Uterus (tissue), 4 donors: Measurements from ENCODE around the gene ARPC2. TPM values are rescaled to one million over a fixed set of nuclear protein-coding genes. Genes with fewer than 3 reads are reported as not detected.
"Not testable (repeated sequence)": the region's sequence is repeated elsewhere in the genome, so short reads cannot be mapped to it uniquely, and the experiment has no call there.

Source experiments
- DNase-seq, 2 donors: peaks; one replicate each; pipeline ENCODE4 v3.0.0-alpha.2; 2019 to 2020
- H3K27ac ChIP-seq, 2 donors: fragments of 200-600 bp; sonication (generic); 1 replicate in 1 of 2; 2 replicates in 1 of 2; pipeline ENCODE4 v1.5.1; 2016 to 2018
- H3K27me3 ChIP-seq, 2 donors: fragments of 200-600 bp; sonication (generic); one replicate each; pipeline ENCODE4 v1.5.1; 2018 to 2019; ENCODE audit warnings: control low read depth in 1 of 2
- H3K36me3 ChIP-seq, 2 donors: fragments of 200-600 bp; sonication (generic); one replicate each; pipeline ENCODE4 v1.5.1; 2019; ENCODE audit warnings: control low read depth in 1 of 2
- H3K4me1 ChIP-seq, 2 donors: fragments of 200-600 bp; sonication (generic); one replicate each; pipeline ENCODE4 v1.5.1; 2018 to 2019; ENCODE audit warnings: control low read depth in 1 of 2
- H3K4me3 ChIP-seq, 2 donors: fragments of 200-600 bp; sonication (generic); 1 replicate in 1 of 2; 2 replicates in 1 of 2; pipeline ENCODE4 v1.5.1; 2018 to 2019; ENCODE audit warnings: mild to moderate bottlenecking in 1 of 2
- H3K9me3 ChIP-seq, 2 donors: fragments of 200-600 bp; sonication (generic); one replicate each; pipeline ENCODE4 v1.5.1; 2019; ENCODE audit warnings: control low read depth in 1 of 2
- CTCF ChIP-seq, 4 experiments: fragments of 200-600 bp in 2 of 4; fragments of 450-650 bp in 2 of 4; sonication (generic) in 2 of 4; IDR thresholded peaks; one replicate each; pipeline ENCODE4 v1.5.1; 2016 to 2019; ENCODE audit warnings: antibody characterized with exemption in 4 of 4, mild to moderate bottlenecking in 2 of 4, moderate library complexity in 1 of 4
- POLR2A ChIP-seq, 2 donors: fragments of 450-650 bp; IDR thresholded peaks; one replicate each; pipeline ENCODE4 v1.6.1; 2016; ENCODE audit warnings: antibody characterized with exemption in 2 of 2, mild to moderate bottlenecking in 1 of 2, moderate library complexity in 1 of 2
- intact Hi-C: fragments of 100-400 bp; cut with DNase I; formaldehyde crosslinking; loops from one replicate; pipeline ENCODE4 v1.15.1; 2023; ENCODE audit warnings: low total_unique reads
- total RNA-seq, 4 donors: library from RNA; depleted of rRNA in 3 of 4; stranded (reverse); fragments of >200 nt in 3 of 4; gene quantifications; one replicate each; pipeline versions ENCODE4 v1.1.0 to v1.2.4, GENCODE V29; 2014 to 2023
- donor health status: DM: yes; HTN: yes; CAD: no.

The ARPC2 gene
- total RNA-seq, 4 donors from 2014 or later: 87.9 to 162 (median 159) TPM

- TF ChIP-seq POLR2A (IDR thresholded peaks at IDR 0.05) (no peak), CTCF (IDR thresholded peaks at IDR 0.05) (no peak)
- H3K27me3 ChIP-seq: no peaks in the 10 kb centered on the region
- H3K4me3 ChIP-seq: no peak overlapping the region
- no peak for DNase-seq
- H3K9me3 ChIP-seq: no peaks in the 10 kb centered on the region
- intact Hi-C loops: no loop called here
- H3K36me3 ChIP-seq: no peaks in the 10 kb centered on the region
- peak overlapping the region; percentile 76 to 86 for H3K27ac ChIP-seq
- H3K4me1 ChIP-seq: peaks cover 11 to 22% of the 10 kb centered on the region in 2 donors
These were observed 55.0 kb downstream of the ARPC2 start for GRCh38 chr2:218271865-218272530.

GRCh38 chr2:218272531-218273212 is 55.7 kb downstream of the ARPC2 start:
- Histone ChIP-seq H3K4me1 (peaks cover 11 to 22% of the 10 kb centered on the region in 2 donors), H3K4me3 (no peak overlapping the region), H3K27me3 (no peaks in the 10 kb centered on the region), H3K36me3 (no peaks in the 10 kb centered on the region), H3K9me3 (no peaks in the 10 kb centered on the region), H3K27ac (peak overlapping the region; percentile 76 to 86)
- intact Hi-C loops: no loop called here
- peak; percentile 89 to 95 for DNase-seq
- TF ChIP-seq POLR2A (IDR thresholded peaks at IDR 0.05) (peak in 1 of 2 donors; percentile 19), CTCF (IDR thresholded peaks at IDR 0.05) (peak; percentile 87 to 94 (median 92))

GRCh38 chr2:218273214-218273907 is 56.4 kb downstream of the ARPC2 start:
- H3K27me3 ChIP-seq, DNase-seq, H3K4me3 ChIP-seq, H3K36me3 ChIP-seq, H3K9me3 ChIP-seq, intact Hi-C loops: not testable (repeated sequence)
- H3K4me1 ChIP-seq: peaks cover 11 to 22% of the 10 kb centered on the region in 2 donors
- H3K27ac ChIP-seq: peak overlapping the region; percentile 76 to 86

- no peak for DNase-seq
- Histone ChIP-seq H3K27ac (peak overlapping the region; percentile 76 to 86), H3K4me3 (no peak overlapping the region), H3K4me1 (peaks cover 11 to 20% of the 10 kb centered on the region in 2 donors), H3K27me3 (no peaks in the 10 kb centered on the region), H3K36me3 (no peaks in the 10 kb centered on the region), H3K9me3 (no peaks in the 10 kb centered on the region)
- intact Hi-C loops: no loop called here
- TF ChIP-seq CTCF (IDR thresholded peaks at IDR 0.05) (no peak), POLR2A (IDR thresholded peaks at IDR 0.05) (no peak)
These were observed 56.9 kb downstream of the ARPC2 start for GRCh38 chr2:218273908-218274249.

- Histone ChIP-seq H3K4me3 (no peak overlapping the region), H3K36me3 (no peaks in the 10 kb centered on the region), H3K4me1 (peaks cover 11 to 16% of the 10 kb centered on the region in 2 donors), H3K27me3 (no peaks in the 10 kb centered on the region), H3K27ac (peak overlapping the region in 1 of 2 donors; percentile 86), H3K9me3 (no peaks in the 10 kb centered on the region)
- no peak for TF ChIP-seq CTCF (IDR thresholded peaks at IDR 0.05)
- TF ChIP-seq POLR2A (IDR thresholded peaks at IDR 0.05): no peak
- intact Hi-C loops: no loop called here
- no peak for DNase-seq
These were observed 57.6 kb downstream of the ARPC2 start for GRCh38 chr2:218274586-218274985.
